Lower leg skin (tissue), 4 donors: ENCODE results near the gene HOXB9. TPM values are rescaled to one million over a fixed set of nuclear protein-coding genes. Genes with fewer than 3 reads are reported as not detected.

ENCODE experiments used
- microRNA counts, 2 donors: library from miRNA; unstranded; fragments of <30 nt; microRNA quantifications; one replicate each; lab custom pipeline; 2016
- microRNA-seq, 2 donors: library from miRNA; unstranded; fragments of <30 nt; microRNA quantifications; one replicate each; pipeline ENCODE4, GENCODE V29; 2016; ENCODE audit warnings: borderline replicate concordance in 2 of 2, borderline number of aligned reads in 1 of 2
- total RNA-seq, 4 donors: library from RNA; depleted of rRNA; stranded (reverse); fragments of >200 nt; gene quantifications; one replicate each; pipeline ENCODE4 v1.1.0, GENCODE V29; 2016

Gene HOXB9
- total RNA-seq, 4 donors from 2014 or later = 0.07 to 0.29 TPM; not detected in 2

MicroRNA genes within 50 kb of the gene (microRNA counts, 767-probe panel; counts per million panel counts)
- microRNA hsa-miR-10a-5p (lab: Ali Mortazavi, UCI) = 358 to 7,572 counts per million in 2 donors

Small RNAs within 50 kb of the gene (microRNA-seq; reads per million reads assigned to microRNA genes)
- gene MIR196A1 = 10.2 to 22.1 reads per million in 2 donors

Other genes with a start within 250 kb of the HOXB9 start
- 1 to 10 TPM in 1 of 4 donors, under 1 TPM in 1, not detected in 2; 0.99 to 1.2 TPM for gene SKAP1, start 196.1 kb downstream of the HOXB9 start, total RNA-seq
- gene HOXB1, start 95.3 kb downstream of the HOXB9 start, total RNA-seq = under 1 TPM in 2 of 4 donors, not detected in 2; 0.19 to 0.52 TPM
- 10 to 100 TPM in 3 of 4 donors, 1 to 10 TPM in 1; 5.8 to 34.9 (median 20.9) TPM for gene HOXB2, start 81.2 kb downstream of the HOXB9 start, total RNA-seq
- gene HOXB4, start 48.0 kb downstream of the HOXB9 start, total RNA-seq = 1 to 10 TPM in 2 of 4 donors, under 1 TPM in 2; 0.42 to 2.9 (median 1.4) TPM
- 10 to 100 TPM in 1 of 4 donors, 1 to 10 TPM in 2, under 1 TPM in 1; 0.97 to 14.1 (median 3.9) TPM for gene HOXB3, start 36.1 kb downstream of the HOXB9 start, total RNA-seq
- gene HOXB5, start 32.6 kb downstream of the HOXB9 start, total RNA-seq = under 1 TPM in 2 of 4 donors, not detected in 2; 0.15 to 0.55 TPM
- gene HOXB6, start 21.4 kb downstream of the HOXB9 start, total RNA-seq = 1 to 10 TPM in 1 of 4 donors, under 1 TPM in 3; 0.27 to 4.6 (median 0.45) TPM
- 10 to 100 TPM in 1 of 4 donors, 1 to 10 TPM in 3; 1.3 to 11.5 (median 5.3) TPM for gene HOXB7, start 15.3 kb downstream of the HOXB9 start, total RNA-seq
- gene HOXB8, start 11.1 kb downstream of the HOXB9 start, total RNA-seq = 1 to 10 TPM in 1 of 4 donors, not detected in 3; 1.4 TPM
- not detected for gene PRAC1, start 96.2 kb upstream of the HOXB9 start, total RNA-seq
- not detected for gene PRAC2, start 96.8 kb upstream of the HOXB9 start, total RNA-seq
- gene HOXB13, start 102.4 kb upstream of the HOXB9 start, total RNA-seq = under 1 TPM in 3 of 4 donors, not detected in 1; 0.07 to 0.84 (median 0.08) TPM
- gene TTLL6, start 190.9 kb upstream of the HOXB9 start, total RNA-seq = not detected
- 100 to 1,000 TPM in 3 of 4 donors, 10 to 100 TPM in 1; 97.7 to 112 (median 106) TPM for gene CALCOCO2, start 204.7 kb upstream of the HOXB9 start, total RNA-seq